SU-DHL-6 (cell line): ENCODE data around the gene BARD1.

Experiments
- H2AFZ ChIP-seq: fragments of 200-600 bp; sonication (generic); 2 replicates; pipeline ENCODE4 v1.6.1; 2014; ENCODE audit warnings: low read depth, mild to moderate bottlenecking, moderate library complexity, mixed read lengths, antibody characterized with exemption, low read length; ENCODE audit not compliant: severe bottlenecking
- H3F3A ChIP-seq: fragments of 200-600 bp; shearing (Covaris generic); 2 replicates; pipeline ENCODE4 v1.6.0; 2016; ENCODE audit warnings: antibody characterized with exemption, mild to moderate bottlenecking; ENCODE audit not compliant: insufficient read depth
- H3K27ac ChIP-seq: fragments of 200-600 bp; sonication (generic); 2 replicates; pipeline ENCODE4 v1.5.1; 2016; ENCODE audit warnings: low read depth, mild to moderate bottlenecking, low read length, moderate library complexity, mixed read lengths
- H3K27me3 ChIP-seq: fragments of 200-600 bp; sonication (generic), shearing (Covaris generic); 2 replicates; pipeline ENCODE4 v1.6.0; 2014; ENCODE audit warnings: mild to moderate bottlenecking, low read length
- H3K36me3 ChIP-seq: fragments of 200-600 bp; sonication (generic); 2 replicates; pipeline ENCODE4 v1.6.1; 2014; ENCODE audit warnings: mild to moderate bottlenecking, low read length, mixed read lengths
- H3K4me2 ChIP-seq: fragments of 300-600, 200-600 bp; shearing (Covaris generic), sonication (generic); 2 replicates; pipeline ENCODE4 v1.6.0; 2014; ENCODE audit warnings: low read length, low read depth, mild to moderate bottlenecking; ENCODE audit not compliant: poor library complexity, severe bottlenecking
- H3K4me3 ChIP-seq: fragments of 200-600 bp; sonication (generic); 2 replicates; pipeline ENCODE4 v1.5.1; 2014; ENCODE audit warnings: antibody characterized with exemption, low read length, mild to moderate bottlenecking, mixed read lengths; ENCODE audit not compliant: insufficient read depth, poor library complexity, severe bottlenecking
- H3K79me2 ChIP-seq: fragments of 200-600 bp; sonication (generic); 2 replicates; pipeline ENCODE4 v1.6.1; 2014; ENCODE audit warnings: mild to moderate bottlenecking, low read length, moderate library complexity; ENCODE audit not compliant: insufficient read depth
- H3K9ac ChIP-seq: fragments of 200-600 bp; sonication (generic); 2 replicates; pipeline ENCODE4 v1.7.0; 2014; ENCODE audit warnings: mild to moderate bottlenecking, low read length
- H3K9me2 ChIP-seq: fragments of 200-600 bp; sonication (generic); replicated peaks from 2 replicates; pipeline ENCODE4 v1.6.1; 2014; ENCODE audit warnings: low read length; ENCODE audit not compliant: insufficient read depth
- H3K9me3 ChIP-seq: fragments of 200-600 bp; sonication (generic); 2 replicates; pipeline ENCODE4 v1.6.1; 2014; ENCODE audit warnings: low read length, mixed read lengths; ENCODE audit not compliant: insufficient read depth
- H4K20me1 ChIP-seq: fragments of 200-600 bp; sonication (generic); 2 replicates; pipeline ENCODE4 v1.6.1; 2014; ENCODE audit warnings: low read depth, mild to moderate bottlenecking, antibody characterized with exemption, low read length, moderate library complexity, mixed read lengths
- EZH2phosphoT487 ChIP-seq: fragments of 200-600 bp; sonication (generic), shearing (Covaris generic); conservative IDR thresholded peaks from 2 replicates; pipeline ENCODE4 v1.6.1; 2018; ENCODE audit warnings: mild to moderate bottlenecking, antibody characterized with exemption, low read length, moderate library complexity, mixed read lengths
- TF ChIP-seq, protein P1 (sequence below): fragments of 200-600 bp; sonication (generic); IDR thresholded peaks from one replicate; pipeline ENCODE4 v1.5.1; 2017; ENCODE audit warnings: antibody characterized with exemption, mild to moderate bottlenecking, low read length, moderate library complexity; ENCODE audit not compliant: insufficient read depth, poor library complexity, severe bottlenecking

Gene BARD1

DNA sequence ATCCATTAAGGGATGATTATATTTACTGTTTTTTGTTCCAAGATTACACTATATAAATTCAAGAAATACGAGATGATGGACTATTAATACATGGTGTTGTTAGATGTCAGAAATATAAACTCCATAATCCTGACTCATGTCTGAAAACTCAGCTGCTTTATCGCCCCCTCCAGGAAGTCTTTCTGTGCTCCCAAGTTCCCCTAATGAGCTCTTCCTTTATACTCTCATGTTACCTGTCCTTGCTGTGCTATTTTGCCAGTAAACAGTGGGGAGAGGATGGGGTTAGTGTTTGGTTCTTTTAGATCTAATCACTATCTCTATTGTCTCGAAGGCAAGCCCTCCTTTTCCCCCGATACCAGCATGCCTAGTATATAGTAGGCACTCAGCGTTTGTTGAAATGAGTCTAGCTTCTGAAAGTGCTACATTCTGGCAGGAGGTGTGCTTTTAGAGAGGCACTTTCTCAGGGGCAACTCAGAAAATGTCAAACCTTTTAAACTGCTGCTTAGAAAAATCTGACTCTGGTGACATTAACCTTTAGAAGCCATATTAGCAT is 21.4 kb upstream of the BARD1 start:
- Histone ChIP-seq H3K9ac (no peak overlapping the region), H3K4me3 (no peak overlapping the region), H3K36me3 (no peaks in the 10 kb centered on the region), H2AFZ (no peak overlapping the region), H3K4me2 (no peak overlapping the region), H3K9me3 (no peaks in the 10 kb centered on the region), H3K27me3 (no peaks in the 10 kb centered on the region), H3K9me2 (no peaks in the 10 kb centered on the region), H3K27ac (no peak overlapping the region), H4K20me1 (no peaks in the 10 kb centered on the region; the same call in 1 of the 2 replicates), H3K79me2 (no peaks in the 10 kb centered on the region), H3F3A (no peaks in the 10 kb centered on the region)
- no peak for TF ChIP-seq EZH2phosphoT487
- TF ChIP-seq, protein P1, sequence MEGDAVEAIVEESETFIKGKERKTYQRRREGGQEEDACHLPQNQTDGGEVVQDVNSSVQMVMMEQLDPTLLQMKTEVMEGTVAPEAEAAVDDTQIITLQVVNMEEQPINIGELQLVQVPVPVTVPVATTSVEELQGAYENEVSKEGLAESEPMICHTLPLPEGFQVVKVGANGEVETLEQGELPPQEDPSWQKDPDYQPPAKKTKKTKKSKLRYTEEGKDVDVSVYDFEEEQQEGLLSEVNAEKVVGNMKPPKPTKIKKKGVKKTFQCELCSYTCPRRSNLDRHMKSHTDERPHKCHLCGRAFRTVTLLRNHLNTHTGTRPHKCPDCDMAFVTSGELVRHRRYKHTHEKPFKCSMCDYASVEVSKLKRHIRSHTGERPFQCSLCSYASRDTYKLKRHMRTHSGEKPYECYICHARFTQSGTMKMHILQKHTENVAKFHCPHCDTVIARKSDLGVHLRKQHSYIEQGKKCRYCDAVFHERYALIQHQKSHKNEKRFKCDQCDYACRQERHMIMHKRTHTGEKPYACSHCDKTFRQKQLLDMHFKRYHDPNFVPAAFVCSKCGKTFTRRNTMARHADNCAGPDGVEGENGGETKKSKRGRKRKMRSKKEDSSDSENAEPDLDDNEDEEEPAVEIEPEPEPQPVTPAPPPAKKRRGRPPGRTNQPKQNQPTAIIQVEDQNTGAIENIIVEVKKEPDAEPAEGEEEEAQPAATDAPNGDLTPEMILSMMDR = no peak

DNA sequence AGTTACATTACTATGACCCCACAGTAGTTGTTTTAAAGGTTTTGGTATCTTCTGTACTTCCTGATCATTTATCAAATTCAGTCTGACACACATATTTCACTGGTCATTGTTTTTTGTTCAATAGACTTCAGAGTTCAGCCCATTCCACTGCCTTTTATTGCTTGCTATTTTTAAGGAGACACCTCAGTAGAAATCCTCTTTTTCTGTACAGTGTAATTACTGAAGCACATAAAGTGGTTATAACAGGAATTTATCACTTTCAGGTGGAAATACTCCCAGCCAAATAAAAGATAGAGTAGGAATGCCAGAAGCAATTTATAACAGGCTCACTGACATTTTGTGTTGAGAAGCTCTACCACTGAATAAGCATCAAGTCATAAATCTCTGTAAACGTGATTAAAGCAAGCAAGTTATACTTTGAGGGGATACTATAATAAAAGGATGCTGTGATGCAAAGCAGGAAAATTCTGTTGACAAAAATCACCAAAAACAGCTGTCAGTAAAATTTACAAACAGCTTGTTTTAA is 6.6 kb upstream of the BARD1 start:
- Histone ChIP-seq H3K4me3 (no peak overlapping the region), H3K36me3 (no peaks in the 10 kb centered on the region), H3K9ac (no peak overlapping the region), H3K79me2 (no peaks in the 10 kb centered on the region), H2AFZ (no peak overlapping the region), H3F3A (no peaks in the 10 kb centered on the region), H3K27ac (no peak overlapping the region), H3K9me2 (no peaks in the 10 kb centered on the region), H4K20me1 (no peaks in the 10 kb centered on the region), H3K27me3 (no peaks in the 10 kb centered on the region), H3K4me2 (no peak overlapping the region), H3K9me3 (no peaks in the 10 kb centered on the region)
- TF ChIP-seq EZH2phosphoT487 = no peak
- TF ChIP-seq, protein P1 = no peak

DNA sequence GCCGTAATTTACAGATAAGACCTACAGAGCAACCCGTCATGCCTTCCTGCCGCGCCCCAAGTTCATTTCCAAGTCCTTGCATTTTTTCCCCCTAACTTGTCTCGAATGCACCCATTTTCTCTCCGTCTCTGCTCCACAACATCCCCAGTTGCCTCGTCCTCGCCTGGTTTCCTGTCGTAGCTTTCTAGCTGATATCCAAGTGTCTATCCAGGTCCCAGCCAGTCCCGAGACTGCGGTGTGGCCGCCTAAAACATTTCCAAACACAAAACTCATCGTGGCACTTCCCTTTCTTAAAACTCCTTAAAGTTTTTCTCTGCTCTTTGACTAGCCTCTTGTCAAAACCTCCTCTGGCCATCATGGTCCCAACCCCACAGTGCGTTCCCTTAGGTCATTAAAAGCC is 1.2 kb upstream of the BARD1 start:
- Histone ChIP-seq H3K9ac (peak overlapping the region; percentile 62), H2AFZ (peak overlapping the region; percentile 81), H3K27me3 (no peaks in the 10 kb centered on the region), H3K79me2 (peaks cover 34% of the 10 kb centered on the region), H3K4me3 (peak overlapping the region; percentile 61), H3K9me3 (no peaks in the 10 kb centered on the region), H3K9me2 (no peaks in the 10 kb centered on the region), H3K4me2 (peak overlapping the region; percentile 78), H4K20me1 (peaks cover 20% of the 10 kb centered on the region), H3K27ac (no peak overlapping the region), H3F3A (peaks cover 13% of the 10 kb centered on the region), H3K36me3 (peaks cover 8% of the 10 kb centered on the region; the same call in 1 of the 2 replicates)
- TF ChIP-seq EZH2phosphoT487 = no peak
- TF ChIP-seq, protein P1 = no peak
